HepG2 (cell line): ENCODE results near the gene AP2B1. TPM values are rescaled to one million over a fixed set of nuclear protein-coding genes. Genes with fewer than 3 reads are reported as not detected.

Experiments used
- BRD4 ChIP-seq: sonication (generic); formaldehyde crosslinking; IDR thresholded peaks from 2 replicates; pipeline ENCODE4 v1.4.0; 2020; ENCODE audit warnings: missing genetic modification reagents
- CAMTA2 ChIP-seq: sonication (generic); formaldehyde crosslinking; IDR thresholded peaks from 2 replicates; pipeline ENCODE4 v1.4.0; 2020; ENCODE audit warnings: mild to moderate bottlenecking, missing genetic modification reagents, borderline replicate concordance
- CEBPB ChIP-seq: IDR thresholded peaks from 2 replicates; pipeline ENCODE4 v1.6.1; 2011; ENCODE audit warnings: low read depth, low read length, improper control_type of control experiment, borderline replicate concordance
- CEBPG ChIP-seq: IDR thresholded peaks from 2 replicates; pipeline ENCODE4 v1.6.1; 2016
- DNMT1 ChIP-seq: sonication (generic); formaldehyde crosslinking; IDR thresholded peaks from 2 replicates; pipeline ENCODE4 v1.5.1; 2020; ENCODE audit warnings: mild to moderate bottlenecking, missing genetic modification reagents
- DPF2 ChIP-seq: sonication (generic); formaldehyde crosslinking; IDR thresholded peaks from 2 replicates; pipeline ENCODE4 v1.4.0; 2020; ENCODE audit warnings: mild to moderate bottlenecking, low read depth, missing genetic modification reagents, borderline replicate concordance
- ELF1 ChIP-seq: sonication (generic); formaldehyde crosslinking; IDR thresholded peaks from 2 replicates; pipeline ENCODE4 v1.4.0; 2020; ENCODE audit warnings: missing genetic modification reagents
- GATAD2A ChIP-seq: IDR thresholded peaks from 2 replicates; pipeline ENCODE4 v1.6.1; 2016
- HIVEP1 ChIP-seq: sonication (generic); formaldehyde crosslinking; IDR thresholded peaks from 2 replicates; pipeline ENCODE4 v1.4.0; 2020; ENCODE audit warnings: mild to moderate bottlenecking, missing genetic modification reagents
- JUN ChIP-seq: sonication (generic); formaldehyde crosslinking; IDR thresholded peaks from 2 replicates; pipeline ENCODE4 v1.4.0; 2020; ENCODE audit warnings: mild to moderate bottlenecking, missing genetic modification reagents
- KAT2B ChIP-seq: fragments of 150-350 bp; IDR thresholded peaks from 2 replicates; pipeline ENCODE4 v1.6.1; 2014; ENCODE audit warnings: low read depth, low read length, borderline replicate concordance
- KDM2A ChIP-seq: sonication (generic); formaldehyde crosslinking; IDR thresholded peaks from 2 replicates; pipeline ENCODE4 v1.4.0; 2020; ENCODE audit warnings: low read depth, missing genetic modification reagents, borderline replicate concordance
- MEIS1 ChIP-seq: sonication (generic); formaldehyde crosslinking; IDR thresholded peaks from 2 replicates; pipeline ENCODE4 v1.9.0; 2021; ENCODE audit warnings: mild to moderate bottlenecking, missing genetic modification reagents, moderate library complexity, borderline replicate concordance
- RELA ChIP-seq: sonication (generic); formaldehyde crosslinking; IDR thresholded peaks from 2 replicates; pipeline ENCODE4 v1.4.0; 2020; ENCODE audit warnings: missing genetic modification reagents
- SAP130 ChIP-seq: IDR thresholded peaks from 2 replicates; pipeline ENCODE4 v1.6.1; 2016; ENCODE audit warnings: low read depth
- U2AF2 ChIP-seq: fragments of 200-400 bp; formaldehyde crosslinking; IDR thresholded peaks from 2 replicates; pipeline ENCODE4 v1.6.1; 2017; ENCODE audit warnings: low read depth, mild to moderate bottlenecking, low read length
- ZBTB38 ChIP-seq: sonication (generic); formaldehyde crosslinking; IDR thresholded peaks from 2 replicates; pipeline ENCODE4 v1.5.1; 2020; ENCODE audit warnings: mild to moderate bottlenecking, missing genetic modification reagents
- ZFP36L2 ChIP-seq: sonication (generic); formaldehyde crosslinking; IDR thresholded peaks from 2 replicates; pipeline ENCODE4 v1.4.0; 2020; ENCODE audit warnings: missing genetic modification reagents
- ZNF546 ChIP-seq: sonication (generic); formaldehyde crosslinking; conservative IDR thresholded peaks from 2 replicates; pipeline ENCODE4 v1.8.1; 2023; ENCODE audit warnings: mild to moderate bottlenecking, missing genetic modification reagents
- ZNF703 ChIP-seq: sonication (generic); formaldehyde crosslinking; IDR thresholded peaks from 2 replicates; pipeline ENCODE4 v1.5.1; 2020; ENCODE audit warnings: missing genetic modification reagents, mild to moderate bottlenecking, moderate library complexity, borderline replicate concordance
- polyA plus RNA-seq, 8 experiments: library from polyadenylated mRNA; depleted of rRNA in 3 of 8; stranded (reverse) in 7 of 8; unstranded in 1 of 8; fragments of >200 nt; fragmentation: Illumina TruSeq in 4 of 8; extraction: Trizol in 4 of 8; gene quantifications; 2 replicates each; pipeline versions ENCODE4 v1.2.1 to v1.2.3, GENCODE V29; 2011 to 2016; ENCODE audit warnings: low read depth in 4 of 8, missing spikeins in 1 of 8, mixed read lengths in 1 of 8; ENCODE audit not compliant: insufficient read depth in 1 of 8
- total RNA-seq, 5 experiments: library from RNA; depleted of rRNA; stranded (reverse); fragments of >200 nt; fragmentation: Illumina TruSeq; extraction: Trizol; gene quantifications; 2 replicates each; pipeline ENCODE4 v1.2.3, GENCODE V29; 2016; ENCODE audit warnings: low read depth in 1 of 5
- TF ChIP-seq, protein P1 (sequence below): IDR thresholded peaks from 2 replicates; pipeline ENCODE4 v1.6.1; 2016; ENCODE audit warnings: missing compliant biosample characterization, missing genetic modification reagents, borderline replicate concordance
- TF ChIP-seq, protein P2 (sequence below): sonication (generic); formaldehyde crosslinking; conservative IDR thresholded peaks from 2 replicates; pipeline ENCODE4 v1.4.0; 2020; ENCODE audit warnings: missing genetic modification reagents
- TF ChIP-seq, protein P3 (sequence below): sonication (generic); formaldehyde crosslinking; IDR thresholded peaks from 2 replicates; pipeline ENCODE4 v1.8.1; 2023; ENCODE audit warnings: missing genetic modification reagents, inconsistent platforms, borderline replicate concordance
- TF ChIP-seq, protein P4 (sequence below): sonication (generic); formaldehyde crosslinking; IDR thresholded peaks from 2 replicates; pipeline ENCODE4 v1.8.0; 2022; ENCODE audit warnings: mild to moderate bottlenecking, missing genetic modification reagents, moderate library complexity
- TF ChIP-seq, protein P5 (sequence below): sonication (generic); formaldehyde crosslinking; IDR thresholded peaks from 2 replicates; pipeline ENCODE4 v1.5.0; 2020; ENCODE audit warnings: mild to moderate bottlenecking, low read depth, missing genetic modification reagents, borderline replicate concordance

Gene AP2B1
- total and polyA plus RNA-seq, 2 of the 13 experiments (the other 11 are each of a cell fraction or from before 2014, with no cell fraction given): 23.8 to 71.3 TPM

DNA sequence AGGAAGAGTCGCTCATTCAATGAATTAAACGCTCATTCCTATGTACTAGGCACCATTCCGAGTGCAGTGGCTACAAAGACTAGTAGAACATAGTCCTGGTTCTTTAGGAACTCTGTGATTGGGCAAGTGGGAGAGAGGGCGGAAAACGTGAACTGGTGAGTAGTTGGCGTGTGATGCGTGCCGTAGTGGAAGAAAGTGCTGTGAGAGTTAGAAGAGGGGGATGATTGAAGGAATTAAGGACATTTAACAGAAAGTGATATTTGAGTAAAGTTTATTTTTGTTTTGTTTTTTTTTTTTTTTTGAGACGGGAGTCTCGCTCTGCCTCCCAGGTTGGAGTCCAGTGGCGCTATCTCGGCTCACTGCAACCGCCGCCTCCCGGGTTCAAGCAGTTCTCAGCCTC is 18.6 kb upstream of the AP2B1 start (continued):
- TF ChIP-seq, protein P1, sequence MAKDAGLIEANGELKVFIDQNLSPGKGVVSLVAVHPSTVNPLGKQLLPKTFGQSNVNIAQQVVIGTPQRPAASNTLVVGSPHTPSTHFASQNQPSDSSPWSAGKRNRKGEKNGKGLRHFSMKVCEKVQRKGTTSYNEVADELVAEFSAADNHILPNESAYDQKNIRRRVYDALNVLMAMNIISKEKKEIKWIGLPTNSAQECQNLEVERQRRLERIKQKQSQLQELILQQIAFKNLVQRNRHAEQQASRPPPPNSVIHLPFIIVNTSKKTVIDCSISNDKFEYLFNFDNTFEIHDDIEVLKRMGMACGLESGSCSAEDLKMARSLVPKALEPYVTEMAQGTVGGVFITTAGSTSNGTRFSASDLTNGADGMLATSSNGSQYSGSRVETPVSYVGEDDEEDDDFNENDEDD (CRISPR knock-in tag): 0 out of 2 replicates have a peak, but pooled peaks have one; percentile 25
- TF ChIP-seq, protein P2, sequence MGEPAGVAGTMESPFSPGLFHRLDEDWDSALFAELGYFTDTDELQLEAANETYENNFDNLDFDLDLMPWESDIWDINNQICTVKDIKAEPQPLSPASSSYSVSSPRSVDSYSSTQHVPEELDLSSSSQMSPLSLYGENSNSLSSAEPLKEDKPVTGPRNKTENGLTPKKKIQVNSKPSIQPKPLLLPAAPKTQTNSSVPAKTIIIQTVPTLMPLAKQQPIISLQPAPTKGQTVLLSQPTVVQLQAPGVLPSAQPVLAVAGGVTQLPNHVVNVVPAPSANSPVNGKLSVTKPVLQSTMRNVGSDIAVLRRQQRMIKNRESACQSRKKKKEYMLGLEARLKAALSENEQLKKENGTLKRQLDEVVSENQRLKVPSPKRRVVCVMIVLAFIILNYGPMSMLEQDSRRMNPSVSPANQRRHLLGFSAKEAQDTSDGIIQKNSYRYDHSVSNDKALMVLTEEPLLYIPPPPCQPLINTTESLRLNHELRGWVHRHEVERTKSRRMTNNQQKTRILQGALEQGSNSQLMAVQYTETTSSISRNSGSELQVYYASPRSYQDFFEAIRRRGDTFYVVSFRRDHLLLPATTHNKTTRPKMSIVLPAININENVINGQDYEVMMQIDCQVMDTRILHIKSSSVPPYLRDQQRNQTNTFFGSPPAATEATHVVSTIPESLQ (CRISPR knock-in tag): no peak
- TF ChIP-seq ZNF546 (no peak), KAT2B (no peak), JUN (CRISPR knock-in tag) (no peak), HIVEP1 (CRISPR knock-in tag) (no peak), BRD4 (CRISPR knock-in tag) (no peak), CAMTA2 (CRISPR knock-in tag) (no peak), DPF2 (CRISPR knock-in tag) (no peak), ZNF703 (CRISPR knock-in tag) (no peak), MEIS1 (CRISPR knock-in tag) (no peak), ZBTB38 (CRISPR knock-in tag) (no peak), GATAD2A (CRISPR knock-in tag) (no peak), DNMT1 (CRISPR knock-in tag) (no peak), ELF1 (CRISPR knock-in tag) (no peak), CEBPG (CRISPR knock-in tag) (peak; percentile 24; the same call in 1 of the 2 replicates), U2AF2 (no peak), RELA (CRISPR knock-in tag) (no peak), KDM2A (CRISPR knock-in tag) (no peak), SAP130 (CRISPR knock-in tag) (peak; percentile 29), ZFP36L2 (CRISPR knock-in tag) (no peak), CEBPB (0 out of 2 replicates have a peak, but pooled peaks have one; percentile 6)
- TF ChIP-seq, protein P3, sequence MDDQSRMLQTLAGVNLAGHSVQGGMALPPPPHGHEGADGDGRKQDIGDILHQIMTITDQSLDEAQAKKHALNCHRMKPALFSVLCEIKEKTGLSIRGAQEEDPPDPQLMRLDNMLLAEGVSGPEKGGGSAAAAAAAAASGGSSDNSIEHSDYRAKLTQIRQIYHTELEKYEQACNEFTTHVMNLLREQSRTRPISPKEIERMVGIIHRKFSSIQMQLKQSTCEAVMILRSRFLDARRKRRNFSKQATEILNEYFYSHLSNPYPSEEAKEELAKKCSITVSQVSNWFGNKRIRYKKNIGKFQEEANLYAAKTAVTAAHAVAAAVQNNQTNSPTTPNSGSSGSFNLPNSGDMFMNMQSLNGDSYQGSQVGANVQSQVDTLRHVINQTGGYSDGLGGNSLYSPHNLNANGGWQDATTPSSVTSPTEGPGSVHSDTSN (CRISPR knock-in tag): no peak
- TF ChIP-seq, protein P4, sequence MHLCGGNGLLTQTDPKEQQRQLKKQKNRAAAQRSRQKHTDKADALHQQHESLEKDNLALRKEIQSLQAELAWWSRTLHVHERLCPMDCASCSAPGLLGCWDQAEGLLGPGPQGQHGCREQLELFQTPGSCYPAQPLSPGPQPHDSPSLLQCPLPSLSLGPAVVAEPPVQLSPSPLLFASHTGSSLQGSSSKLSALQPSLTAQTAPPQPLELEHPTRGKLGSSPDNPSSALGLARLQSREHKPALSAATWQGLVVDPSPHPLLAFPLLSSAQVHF: no peak
- TF ChIP-seq, protein P5, sequence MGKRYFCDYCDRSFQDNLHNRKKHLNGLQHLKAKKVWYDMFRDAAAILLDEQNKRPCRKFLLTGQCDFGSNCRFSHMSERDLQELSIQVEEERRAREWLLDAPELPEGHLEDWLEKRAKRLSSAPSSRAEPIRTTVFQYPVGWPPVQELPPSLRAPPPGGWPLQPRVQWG (CRISPR knock-in tag): no peak
